PC-9 (cell line): ENCODE results near the gene NTM.

Experiments
- EZH2 ChIP-seq: fragments of 200-600 bp; sonication (generic); IDR thresholded peaks from 2 replicates; pipeline ENCODE4 v1.8.0; 2017; ENCODE audit warnings: antibody characterized with exemption, low read depth
- TF ChIP-seq, protein P1 (sequence below): fragments of 200-600 bp; sonication (generic); conservative IDR thresholded peaks from 2 replicates; pipeline ENCODE4 v1.6.1; 2017; ENCODE audit warnings: mixed run types, antibody characterized with exemption, mild to moderate bottlenecking, moderate library complexity

DNA sequence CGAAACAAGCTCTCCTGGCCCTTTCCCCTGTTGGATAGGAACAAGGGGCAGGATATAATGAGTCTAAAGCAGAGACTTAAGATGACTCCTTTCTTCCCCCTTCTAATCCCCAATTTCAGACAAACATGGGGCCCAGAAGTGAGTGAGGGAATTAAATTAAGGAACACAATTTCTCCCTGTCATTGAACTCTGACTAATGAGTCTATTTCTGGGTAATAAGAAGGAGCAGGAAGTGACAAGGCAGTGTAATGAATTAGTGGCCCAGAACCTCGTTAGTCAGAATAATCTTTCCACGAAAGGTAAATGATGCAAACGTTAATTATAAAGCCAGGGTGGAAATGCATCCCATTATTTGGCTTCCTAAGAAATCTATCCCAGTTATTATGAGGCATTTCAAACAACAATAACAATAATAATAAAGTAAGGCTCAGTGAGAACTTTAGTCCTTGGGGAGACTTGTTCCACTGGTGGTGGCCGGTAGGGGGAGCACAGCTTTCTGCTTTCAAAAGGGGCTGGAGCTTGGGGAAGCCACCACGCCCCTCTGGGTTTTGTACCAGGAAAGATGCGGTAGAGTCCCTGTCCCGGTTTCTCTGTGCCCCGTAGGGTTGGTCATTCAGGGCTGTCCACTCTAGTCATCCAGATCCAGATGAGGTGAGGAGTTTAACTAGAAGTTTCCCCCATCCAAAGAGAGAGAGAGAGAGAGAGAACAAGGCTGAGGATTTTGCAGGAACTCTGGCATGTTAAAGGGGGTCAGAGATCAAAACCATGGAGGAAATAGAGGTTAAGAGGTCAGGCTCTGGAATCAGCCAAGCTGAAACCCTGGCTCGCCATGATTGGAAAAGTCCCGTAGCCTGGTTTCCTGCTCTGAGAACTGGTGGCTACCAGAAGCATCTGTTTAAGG, 298.3 kb downstream of the NTM start:
- no peak for TF ChIP-seq EZH2
- TF ChIP-seq, protein P1, sequence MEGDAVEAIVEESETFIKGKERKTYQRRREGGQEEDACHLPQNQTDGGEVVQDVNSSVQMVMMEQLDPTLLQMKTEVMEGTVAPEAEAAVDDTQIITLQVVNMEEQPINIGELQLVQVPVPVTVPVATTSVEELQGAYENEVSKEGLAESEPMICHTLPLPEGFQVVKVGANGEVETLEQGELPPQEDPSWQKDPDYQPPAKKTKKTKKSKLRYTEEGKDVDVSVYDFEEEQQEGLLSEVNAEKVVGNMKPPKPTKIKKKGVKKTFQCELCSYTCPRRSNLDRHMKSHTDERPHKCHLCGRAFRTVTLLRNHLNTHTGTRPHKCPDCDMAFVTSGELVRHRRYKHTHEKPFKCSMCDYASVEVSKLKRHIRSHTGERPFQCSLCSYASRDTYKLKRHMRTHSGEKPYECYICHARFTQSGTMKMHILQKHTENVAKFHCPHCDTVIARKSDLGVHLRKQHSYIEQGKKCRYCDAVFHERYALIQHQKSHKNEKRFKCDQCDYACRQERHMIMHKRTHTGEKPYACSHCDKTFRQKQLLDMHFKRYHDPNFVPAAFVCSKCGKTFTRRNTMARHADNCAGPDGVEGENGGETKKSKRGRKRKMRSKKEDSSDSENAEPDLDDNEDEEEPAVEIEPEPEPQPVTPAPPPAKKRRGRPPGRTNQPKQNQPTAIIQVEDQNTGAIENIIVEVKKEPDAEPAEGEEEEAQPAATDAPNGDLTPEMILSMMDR, result peak; percentile 70
